Measurements from ENCODE around the gene IL1R2.

DNA sequence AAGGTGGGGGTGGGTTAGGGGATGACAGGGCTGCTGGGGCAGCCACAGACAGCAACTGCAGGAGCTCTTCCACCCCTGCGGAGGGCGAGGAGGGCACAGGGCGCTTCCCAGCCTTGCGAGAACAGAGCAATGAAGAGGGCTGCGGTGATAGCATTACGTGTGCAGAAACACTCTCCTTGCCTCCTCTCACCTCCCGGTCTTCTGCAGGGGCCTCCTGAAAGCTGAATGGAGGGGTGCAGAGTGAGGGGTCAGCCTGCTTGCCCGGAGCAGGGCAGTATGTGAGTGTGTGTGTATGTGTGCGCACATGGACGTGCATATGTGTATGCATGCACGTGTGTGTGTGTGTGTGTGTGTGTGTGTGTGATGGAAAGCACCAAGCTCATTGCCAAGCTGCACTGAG, 29.5 kb upstream of the IL1R2 start:
- TF ChIP-seq, protein P1, sequence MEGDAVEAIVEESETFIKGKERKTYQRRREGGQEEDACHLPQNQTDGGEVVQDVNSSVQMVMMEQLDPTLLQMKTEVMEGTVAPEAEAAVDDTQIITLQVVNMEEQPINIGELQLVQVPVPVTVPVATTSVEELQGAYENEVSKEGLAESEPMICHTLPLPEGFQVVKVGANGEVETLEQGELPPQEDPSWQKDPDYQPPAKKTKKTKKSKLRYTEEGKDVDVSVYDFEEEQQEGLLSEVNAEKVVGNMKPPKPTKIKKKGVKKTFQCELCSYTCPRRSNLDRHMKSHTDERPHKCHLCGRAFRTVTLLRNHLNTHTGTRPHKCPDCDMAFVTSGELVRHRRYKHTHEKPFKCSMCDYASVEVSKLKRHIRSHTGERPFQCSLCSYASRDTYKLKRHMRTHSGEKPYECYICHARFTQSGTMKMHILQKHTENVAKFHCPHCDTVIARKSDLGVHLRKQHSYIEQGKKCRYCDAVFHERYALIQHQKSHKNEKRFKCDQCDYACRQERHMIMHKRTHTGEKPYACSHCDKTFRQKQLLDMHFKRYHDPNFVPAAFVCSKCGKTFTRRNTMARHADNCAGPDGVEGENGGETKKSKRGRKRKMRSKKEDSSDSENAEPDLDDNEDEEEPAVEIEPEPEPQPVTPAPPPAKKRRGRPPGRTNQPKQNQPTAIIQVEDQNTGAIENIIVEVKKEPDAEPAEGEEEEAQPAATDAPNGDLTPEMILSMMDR (IDR thresholded peaks at IDR 0.05; ENCODE audit: low read depth, low read length, poor library complexity, severe bottlenecking): no peak
- TF ChIP-seq EZH2phosphoT487 (IDR thresholded peaks at IDR 0.05; ENCODE audit: borderline replicate concordance, low read length): no peak
